Hepatic stellate cell (primary cell): Measurements from ENCODE around the gene KRTAP10-5.
"Not testable (repeated sequence)": the region's sequence is repeated elsewhere in the genome, so short reads cannot be mapped to it uniquely, and the experiment has no call there.

Experiments used
- DNase-seq: peaks from one replicate; pipeline ENCODE4 v3.0.0; 2011; ENCODE audit warnings: low spot score

KRTAP10-5 gene

DNA sequence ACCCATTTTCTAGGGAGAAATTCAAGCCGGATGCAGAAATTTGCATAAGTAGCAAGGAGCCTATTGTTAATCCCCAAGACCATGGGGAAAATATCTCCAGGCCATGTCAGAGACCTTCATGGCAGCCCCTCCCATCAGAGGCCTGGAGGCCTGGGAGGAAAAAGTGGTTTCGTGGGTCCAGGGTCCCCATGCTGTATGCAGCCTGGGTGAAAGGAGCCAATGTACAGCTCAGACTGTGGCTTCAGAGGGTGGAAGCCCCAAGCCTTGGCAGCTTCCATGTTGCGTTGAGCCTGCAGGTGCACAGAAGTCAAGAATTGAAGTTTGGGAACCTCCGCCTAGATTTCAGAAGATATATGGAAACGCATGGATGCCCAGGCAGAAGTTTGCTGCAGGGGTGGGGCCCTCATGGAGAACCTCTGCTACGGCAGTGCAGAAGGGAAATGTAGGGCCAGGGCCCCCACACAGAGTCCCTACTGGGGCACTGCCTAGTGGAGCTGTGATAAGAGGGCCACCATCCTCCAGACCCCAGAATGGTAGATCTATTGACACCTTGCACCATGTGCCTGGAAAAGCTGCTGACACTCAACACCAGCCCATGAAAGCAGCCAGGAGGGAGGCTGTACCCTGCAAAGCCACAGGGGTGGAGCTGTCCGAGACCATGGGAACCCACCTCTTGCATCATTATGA, 29.9 kb upstream of the KRTAP10-5 start:
- not testable (repeated sequence) for DNase-seq

DNA sequence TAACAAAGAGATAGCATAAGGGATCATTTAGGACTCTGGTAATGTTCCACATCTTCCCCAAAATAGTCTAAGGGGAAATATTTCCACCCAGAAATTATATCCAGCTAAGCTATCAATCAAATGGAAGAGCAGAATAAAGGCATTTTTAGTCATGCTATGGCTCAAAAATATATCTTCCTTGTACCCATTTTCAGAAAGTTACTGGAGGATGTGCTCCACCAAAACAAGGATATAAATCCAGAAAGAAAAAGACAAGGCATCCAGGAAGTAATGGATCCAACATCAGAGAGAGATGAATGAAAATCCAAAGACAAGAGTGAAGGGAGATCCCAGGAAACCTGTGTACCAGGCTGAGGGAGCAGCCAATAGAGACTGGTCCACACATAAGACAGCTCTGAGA, 28.8 kb upstream of the KRTAP10-5 start:
- no peak for DNase-seq

DNA sequence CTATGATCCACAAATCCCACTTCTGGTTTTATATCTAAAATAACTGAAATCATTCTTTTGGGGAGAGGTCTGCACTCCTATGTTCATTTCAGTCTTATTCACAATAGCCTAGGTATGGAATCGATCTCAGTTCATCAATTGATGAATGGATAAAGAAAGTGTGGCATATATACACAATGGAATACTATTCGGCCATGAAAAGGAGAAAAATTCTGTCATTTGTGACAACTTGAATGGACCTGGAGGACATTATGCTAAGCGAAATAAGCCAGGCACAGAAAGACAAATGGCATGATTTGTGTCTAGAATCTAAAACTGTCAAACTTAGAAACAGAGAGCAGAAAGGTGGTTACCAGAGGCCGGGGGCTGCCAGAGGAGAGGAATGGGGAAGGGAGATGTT, 26.1 kb upstream of the KRTAP10-5 start:
- no peak for DNase-seq

DNA sequence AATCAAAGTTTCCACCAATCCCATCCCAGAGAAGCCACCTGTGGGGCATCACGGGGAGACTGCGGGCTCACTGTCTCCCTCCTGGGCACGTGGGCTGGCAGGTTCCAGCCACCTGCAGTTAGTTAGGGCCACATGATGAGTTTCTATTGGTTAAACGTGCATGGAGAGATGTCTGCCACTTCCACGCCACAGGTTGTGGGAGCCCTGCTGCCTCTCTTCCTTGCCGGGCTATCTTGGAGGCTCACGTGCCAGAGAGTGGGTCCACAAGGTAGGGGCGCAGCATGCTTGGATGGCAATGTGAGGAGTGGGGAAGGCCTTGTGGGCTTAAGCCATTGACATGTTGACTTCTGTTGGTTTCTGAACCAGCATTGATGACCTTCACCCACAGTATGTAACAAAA, 23.5 kb upstream of the KRTAP10-5 start:
- no peak for DNase-seq

DNA sequence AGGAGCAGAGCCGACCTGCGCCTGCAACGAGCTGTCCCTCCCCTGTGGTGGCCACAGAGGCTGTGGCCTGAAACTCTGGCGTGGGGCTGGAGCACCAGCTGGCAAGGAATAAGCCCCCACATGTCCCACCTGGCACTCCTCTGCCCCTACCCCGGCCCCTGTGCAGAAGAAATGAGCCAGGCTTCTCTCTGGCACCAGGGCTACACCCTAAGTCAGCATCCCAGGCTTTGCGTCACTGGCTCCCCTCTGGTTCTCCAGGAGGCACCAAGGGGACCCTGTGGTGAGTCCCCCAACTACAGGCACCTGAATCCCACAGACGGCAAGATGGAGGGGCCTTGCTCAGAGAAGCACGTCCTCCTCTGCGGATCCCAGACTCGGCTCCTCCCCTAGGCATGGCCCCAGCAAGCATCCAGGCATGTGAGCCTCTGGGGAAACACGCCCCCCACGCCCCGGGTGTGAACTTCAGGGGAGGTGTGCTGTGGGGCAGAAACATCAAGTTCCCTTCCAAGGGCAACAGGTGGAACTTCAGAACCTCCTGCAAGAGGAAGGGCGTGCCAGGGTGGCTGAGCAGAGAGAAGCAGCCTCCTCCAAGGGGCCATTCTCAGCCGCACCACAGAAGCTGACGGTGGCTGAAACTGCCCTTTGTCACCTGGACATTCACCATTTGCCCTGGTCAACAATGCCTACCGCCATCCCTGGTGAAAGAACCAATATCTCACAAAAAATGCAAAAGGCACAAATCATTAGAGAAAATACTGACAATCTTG, 22.9 kb upstream of the KRTAP10-5 start:
- DNase-seq: no peak

DNA sequence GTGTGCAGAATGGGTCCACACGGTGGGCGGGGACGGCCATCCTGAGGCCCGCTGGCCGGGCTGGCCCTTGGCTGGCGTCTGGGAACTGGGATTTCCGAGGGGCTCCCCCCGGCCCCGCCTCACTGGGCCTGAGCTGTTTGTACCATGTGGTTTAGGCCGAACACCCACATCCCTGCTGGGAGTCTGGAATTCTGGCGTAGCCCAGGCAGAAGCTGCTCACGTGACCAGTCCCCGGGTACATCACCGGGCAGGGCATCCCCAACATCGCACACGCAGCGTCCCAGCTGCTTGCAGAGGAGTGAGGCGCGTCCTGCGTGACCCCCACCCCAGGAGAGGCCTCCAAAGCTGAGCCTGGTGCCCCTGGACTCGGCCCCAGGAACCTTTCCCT, 22.1 kb upstream of the KRTAP10-5 start:
- DNase-seq: no peak

DNA sequence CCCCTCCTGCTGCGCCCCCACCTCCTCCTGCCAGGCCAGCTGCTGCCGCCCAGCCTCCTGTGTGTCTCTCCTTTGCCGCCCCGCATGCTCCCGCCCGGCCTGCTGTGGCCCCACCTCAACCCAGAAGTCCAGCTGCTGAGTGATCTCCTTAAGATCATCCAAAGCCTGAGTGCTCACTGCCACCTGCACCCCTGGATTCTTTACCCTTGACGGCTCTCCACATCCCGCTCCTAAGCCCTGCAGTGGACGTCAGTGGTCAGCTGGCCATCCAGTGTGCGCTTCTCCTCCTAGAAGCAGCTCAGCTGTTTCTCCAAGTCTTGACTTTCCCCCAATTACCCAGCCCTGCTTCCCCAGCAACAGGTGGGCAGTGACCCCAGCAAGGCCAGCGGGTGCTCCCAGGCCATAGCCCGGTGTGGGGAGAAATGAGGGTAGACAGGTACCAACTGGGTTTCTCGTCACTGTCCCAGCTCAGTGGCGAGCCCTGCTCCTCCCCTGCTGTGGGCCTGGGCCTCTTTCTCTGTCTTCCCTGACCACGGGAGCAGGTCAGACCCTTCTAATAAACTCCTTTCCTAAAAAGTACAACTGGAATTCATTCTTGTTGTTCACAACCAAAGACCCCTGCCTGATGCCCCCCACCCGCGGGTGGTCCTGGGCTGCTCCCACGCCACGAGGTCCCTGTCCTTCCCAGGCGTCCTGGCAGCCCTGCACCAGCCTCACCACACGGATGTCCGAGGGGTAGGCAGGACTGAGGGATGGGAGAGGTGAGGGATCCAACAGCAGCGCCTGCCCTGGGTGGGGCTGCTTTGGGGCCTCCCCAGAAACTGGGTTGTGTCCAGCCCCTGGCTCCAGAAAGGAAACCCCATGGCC, 21.4 kb upstream of the KRTAP10-5 start:
- DNase-seq: no peak

DNA sequence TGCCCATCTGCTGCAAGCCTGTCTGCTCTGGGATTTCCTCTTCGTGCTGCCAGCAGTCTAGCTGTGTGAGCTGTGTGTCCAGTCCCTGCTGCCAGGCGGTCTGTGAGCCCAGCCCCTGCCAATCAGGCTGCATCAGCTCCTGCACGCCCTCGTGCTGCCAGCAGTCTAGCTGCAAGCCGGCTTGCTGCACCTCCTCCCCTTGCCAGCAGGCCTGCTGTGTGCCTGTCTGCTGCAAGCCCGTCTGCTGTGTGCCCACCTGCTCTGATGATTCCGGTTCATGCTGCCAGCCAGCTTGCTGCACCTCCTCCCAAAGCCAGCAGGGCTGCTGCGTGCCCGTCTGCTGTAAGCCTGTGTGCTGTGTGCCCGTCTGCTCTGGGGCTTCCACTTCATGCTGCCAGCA, 20.7 kb upstream of the KRTAP10-5 start:
- DNase-seq: not testable (repeated sequence)

DNA sequence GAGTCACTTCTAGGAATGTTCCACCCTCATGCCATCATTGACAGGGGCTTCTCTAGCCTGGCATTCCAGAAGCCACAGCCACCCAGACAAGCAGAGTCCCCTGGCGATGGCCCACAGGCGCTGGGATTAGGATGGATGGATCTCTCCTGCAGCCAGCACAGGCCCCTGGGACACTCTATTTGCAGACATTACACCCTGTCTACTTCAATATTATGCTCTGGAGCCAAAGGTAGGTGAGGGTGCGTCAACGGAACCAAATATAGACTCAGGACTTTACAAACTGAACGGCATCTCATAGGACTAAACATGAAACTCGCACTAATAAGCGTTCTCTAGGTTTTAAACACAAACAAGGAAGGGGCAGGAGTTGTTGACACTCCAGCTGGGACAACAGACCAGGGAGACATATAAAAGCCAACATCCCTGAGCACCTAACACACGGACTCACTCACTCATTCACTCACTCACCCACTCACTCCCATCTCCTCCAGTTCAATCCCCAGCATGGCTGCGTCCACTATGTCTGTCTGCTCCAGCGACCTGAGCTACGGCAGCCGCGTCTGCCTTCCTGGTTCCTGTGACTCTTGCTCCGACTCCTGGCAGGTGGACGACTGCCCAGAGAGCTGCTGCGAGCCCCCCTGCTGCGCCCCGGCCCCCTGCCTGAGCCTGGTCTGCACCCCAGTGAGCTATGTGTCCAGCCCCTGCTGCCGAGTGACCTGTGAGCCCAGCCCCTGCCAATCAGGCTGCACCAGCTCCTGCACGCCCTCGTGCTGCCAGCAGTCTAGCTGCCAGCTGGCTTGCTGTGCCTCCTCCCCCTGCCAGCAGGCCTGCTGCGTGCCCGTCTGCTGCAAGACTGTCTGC, 19.9 kb upstream of the KRTAP10-5 start, which contains the start of gene KRTAP10-7:
Gene KRTAP10-7, plus strand, starts transcription at position 480 of the 861 bp plus-strand sequence. Its CDS starts 25 bp downstream, at position 505.
- DNase-seq: not testable (repeated sequence)

DNA sequence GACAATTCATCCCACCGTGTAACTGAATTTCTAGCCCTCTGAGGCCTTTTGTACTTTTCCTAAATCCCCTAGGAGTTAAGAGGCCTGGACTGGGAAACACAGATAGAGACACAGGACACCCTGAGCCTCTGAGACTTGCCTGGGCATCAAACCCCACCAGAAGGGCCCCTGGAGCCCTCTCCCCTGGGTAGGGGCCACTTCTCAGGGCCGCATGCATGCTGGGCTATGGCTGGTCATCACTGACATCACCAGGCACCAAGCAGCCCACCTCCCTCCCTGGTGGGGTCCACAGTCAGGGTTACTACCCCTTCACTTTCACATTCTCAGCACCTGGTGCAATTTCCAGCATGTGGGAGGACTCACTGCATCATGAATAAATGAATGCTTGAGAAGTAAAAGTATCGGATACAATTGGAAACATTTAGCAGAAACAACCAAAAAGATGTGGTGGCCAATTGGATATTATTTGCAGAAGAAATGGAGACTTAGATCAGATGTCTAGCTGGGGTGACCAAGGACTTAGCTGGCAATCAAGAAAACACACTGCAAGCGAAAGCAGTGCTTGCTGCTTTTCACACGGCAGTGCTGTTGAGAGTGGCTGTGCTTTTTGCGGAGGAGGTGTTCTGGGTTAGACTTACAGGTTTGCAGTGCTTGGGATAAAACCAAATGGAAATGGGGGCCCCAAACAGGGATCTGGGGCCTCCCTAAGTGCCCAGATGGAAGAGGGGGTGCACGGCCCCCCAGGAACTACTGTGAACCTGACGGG, 19.0 kb upstream of the KRTAP10-5 start:
- no peak for DNase-seq

DNA sequence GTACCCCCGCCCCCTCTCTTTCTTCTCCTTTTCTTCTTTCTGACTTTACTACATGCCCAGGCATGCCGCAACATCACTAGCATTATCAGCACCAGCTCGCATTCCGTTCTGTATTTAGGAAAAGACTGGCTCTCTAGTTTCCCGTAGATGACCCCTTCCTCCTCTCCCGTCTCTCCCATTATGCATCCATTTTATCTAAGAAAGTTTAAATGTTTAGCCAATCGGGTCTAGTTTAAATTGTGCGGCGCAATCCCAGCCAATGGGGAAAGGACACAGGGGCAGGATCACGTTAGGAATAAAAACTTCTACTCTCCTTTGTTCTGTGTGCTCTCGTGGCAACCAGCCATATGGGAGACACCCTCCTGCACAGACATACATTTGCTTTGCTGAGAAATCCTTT, 17.7 kb upstream of the KRTAP10-5 start:
- no peak for DNase-seq

DNA sequence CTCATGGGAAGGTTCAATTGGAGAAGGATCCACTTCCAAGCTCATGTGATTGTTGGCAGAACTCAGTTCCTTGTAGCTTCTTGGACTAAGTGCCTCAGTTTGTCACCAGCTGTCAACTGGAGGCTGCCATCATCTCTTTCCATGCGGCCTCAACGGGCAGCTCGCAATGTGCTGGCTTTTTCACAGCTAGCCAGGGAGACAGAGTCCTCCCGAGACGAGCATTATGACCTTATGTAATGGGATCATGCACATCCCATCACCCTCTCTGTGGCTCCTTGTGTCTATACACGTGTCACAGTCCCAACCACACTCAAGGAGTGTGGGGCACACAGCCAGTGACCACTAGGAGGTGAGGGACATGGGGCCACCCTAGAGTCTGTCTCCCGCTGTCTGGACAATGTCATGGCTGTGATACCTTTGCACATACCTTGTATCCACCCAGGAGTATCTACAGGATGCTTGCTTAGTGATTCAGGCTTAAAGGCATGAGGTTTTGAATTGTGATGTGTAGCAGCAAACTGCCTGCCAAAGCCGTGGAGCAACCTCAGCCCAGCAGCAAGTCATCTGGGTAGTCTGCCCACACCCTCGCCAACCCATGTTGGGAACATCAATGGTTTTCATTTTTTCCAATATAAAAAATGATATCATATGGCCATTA, 15.8 kb upstream of the KRTAP10-5 start:
- DNase-seq: no peak

DNA sequence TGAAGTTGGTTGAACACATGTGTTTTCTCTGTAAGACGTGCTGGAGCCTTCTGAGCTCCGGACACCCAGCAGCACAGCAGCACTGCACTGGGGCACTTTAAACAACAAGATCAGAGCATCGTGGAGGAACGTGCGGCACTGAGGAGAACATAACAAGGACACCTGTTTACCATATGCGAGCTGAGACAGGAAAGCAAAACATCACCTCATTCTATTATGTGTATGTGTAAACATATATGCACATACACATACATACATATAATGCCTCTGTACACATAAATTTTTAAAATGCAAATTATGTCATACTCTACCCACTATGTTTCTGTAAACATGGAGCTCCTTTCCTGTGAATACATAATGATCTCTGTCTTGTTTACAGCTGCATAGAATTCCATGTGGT, 15.1 kb upstream of the KRTAP10-5 start:
- no peak for DNase-seq

DNA sequence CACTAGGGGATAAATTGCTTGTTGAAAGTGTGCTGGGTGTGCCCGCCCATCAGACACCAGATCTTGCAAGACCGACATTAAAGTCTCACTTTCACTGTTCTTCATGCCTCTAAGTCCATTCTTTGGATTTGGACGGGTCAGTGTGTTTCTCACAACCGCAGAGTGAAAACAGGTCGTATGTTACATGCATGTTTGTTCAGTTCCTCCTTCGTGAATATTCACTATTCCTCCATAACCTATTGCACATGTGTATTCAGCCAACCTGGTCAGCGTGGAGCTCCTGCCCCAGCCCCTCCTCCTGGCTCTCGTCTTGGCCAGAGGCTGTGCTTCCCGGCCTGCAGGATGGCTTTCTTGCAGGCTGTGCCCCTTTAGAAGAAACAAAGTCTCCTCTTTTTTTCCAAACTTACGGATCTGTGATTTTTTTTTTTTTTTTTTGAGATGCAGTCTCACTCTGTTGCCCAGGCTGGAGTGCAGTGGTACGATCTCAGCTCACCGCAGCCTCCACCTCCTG, 14.1 kb upstream of the KRTAP10-5 start:
- DNase-seq: no peak

DNA sequence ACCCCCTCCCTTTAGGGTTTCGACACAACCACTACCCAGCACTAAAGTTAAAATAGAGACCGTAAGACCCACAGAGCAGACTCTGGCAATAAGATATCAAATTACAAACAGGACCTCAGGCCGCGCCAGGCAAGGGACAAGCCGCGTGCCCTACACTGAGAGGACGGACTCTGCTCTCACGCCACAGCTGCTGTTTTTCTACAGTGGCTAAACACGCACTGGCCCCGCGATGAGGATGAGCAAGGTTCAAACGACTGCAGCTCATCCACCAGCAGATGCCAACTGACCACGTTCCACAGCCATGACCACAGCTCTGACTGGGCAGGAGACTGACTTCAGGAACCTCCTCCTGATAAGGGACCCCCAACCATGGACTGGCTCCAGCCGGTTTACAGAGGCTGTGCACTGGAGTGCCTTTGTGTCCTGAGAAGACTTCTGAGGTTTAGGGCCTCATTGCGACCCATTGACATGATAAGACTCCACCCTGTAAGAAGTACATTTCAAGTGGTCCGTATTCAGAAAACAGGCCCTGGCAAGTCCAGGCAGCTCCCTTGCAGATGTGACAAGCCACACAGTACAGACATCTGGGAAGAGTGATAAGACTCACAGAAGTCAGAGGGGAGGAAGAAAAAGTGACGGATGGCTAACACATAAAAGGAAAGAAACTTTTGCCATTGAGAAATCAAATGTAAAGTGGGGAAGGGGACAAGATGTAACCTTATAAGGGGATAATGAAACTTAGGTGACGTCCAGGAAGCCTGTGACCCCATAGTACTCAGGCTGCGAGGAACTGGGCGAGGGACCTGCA, 13.4 kb upstream of the KRTAP10-5 start:
- DNase-seq: no peak

DNA sequence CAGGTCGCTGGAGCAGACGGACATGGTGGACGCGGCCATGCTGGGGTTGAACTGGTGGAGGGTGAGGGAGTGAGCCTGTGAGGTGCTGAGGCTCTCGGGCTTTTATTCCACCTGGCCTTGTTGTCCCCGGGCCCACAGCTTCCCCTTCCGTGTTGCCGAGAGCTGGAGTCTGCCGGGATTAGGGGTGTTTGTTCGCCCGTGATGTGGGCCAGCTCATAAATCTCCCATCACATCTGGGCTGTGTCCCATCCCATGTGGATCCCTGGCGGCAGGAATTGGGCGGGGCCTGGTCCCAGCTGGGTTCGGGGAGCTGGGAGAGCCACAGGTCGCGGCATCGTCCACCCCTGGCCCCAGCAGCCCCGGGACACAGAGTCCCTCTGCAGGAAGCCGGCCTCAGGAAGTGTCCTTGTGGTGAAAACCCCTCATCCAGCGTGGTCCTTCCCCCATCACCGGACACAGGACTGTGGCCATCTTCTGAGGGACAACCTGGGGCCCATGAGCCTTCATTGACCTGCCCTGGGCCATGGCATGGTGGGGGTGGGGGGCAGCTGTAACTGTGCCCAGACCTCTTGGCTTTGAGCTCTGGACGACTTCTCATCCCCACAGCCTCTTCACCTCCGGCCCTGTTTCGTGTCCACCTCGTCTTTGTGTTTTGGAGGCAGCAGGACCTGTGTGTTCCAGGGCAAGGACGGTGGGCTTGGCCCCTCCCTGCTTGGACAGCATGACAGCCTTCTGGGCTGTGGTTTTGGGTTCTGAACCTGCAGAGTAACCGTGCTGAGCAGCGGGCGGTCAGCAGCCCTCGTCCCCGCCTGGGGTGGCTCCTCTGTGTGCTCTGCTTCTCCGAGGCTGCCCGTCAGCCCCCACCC, 12.3 kb upstream of the KRTAP10-5 start, which contains the start of gene KRTAP10-6:
Gene KRTAP10-6, minus strand, starts transcription at position 60 of the 866 bp plus-strand sequence. Its CDS starts 21 bp downstream, at position 39.
- no peak for DNase-seq

DNA sequence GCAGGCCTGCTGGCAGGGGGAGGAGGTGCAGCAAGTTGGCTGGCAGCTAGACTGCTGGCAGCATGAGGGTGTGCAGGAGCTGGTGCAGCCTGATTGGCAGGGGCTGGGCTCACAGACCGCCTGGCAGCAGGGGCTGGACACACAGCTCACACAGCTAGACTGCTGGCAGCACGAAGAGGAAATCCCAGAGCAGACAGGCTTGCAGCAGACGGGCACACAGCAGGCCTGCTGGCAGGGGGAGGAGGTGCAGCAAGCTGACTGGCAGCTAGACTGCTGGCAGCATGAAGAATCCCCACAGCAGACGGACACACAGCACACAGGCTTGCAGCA, 11.4 kb upstream of the KRTAP10-5 start:
- DNase-seq: not testable (repeated sequence)
